Activated CD4-positive, alpha-beta T cell treated with anti-CD3 and anti-CD28 coated beads for 36 hours (primary cell): ENCODE results near the gene MCF2L. TPM values are rescaled to one million over a fixed set of nuclear protein-coding genes. Genes with fewer than 3 reads are reported as not detected.

Experiments used
- ATAC-seq: fragments of 200-7000 bp; cut with Tn5 transposase; one replicate; pipeline ENCODE4 v1.10.0; 2021; ENCODE audit warnings: mild to moderate bottlenecking, moderate library complexity
- CTCF ChIA-PET: fragments of 350-600 bp; sonication (Branson Sonifier 250); formaldehyde crosslinking; loops from one replicate; lab custom pipeline; 2021; ENCODE audit warnings: antibody characterized with exemption; lab: Charles Lee
- POLR2A ChIA-PET: fragments of 350-600 bp; sonication (Branson Sonifier 250); formaldehyde crosslinking; loops from one replicate; lab custom pipeline; 2021; ENCODE audit warnings: antibody characterized with exemption, inconsistent platforms; lab: Charles Lee
- DNase-seq: peaks from one replicate; pipeline ENCODE4 v3.0.0-alpha.2; 2020
- H3K27ac Mint-ChIP-seq: one replicate; pipeline ENCODE4 v1.8.0; 2021; ENCODE audit warnings: mixed read lengths
- H3K27me3 Mint-ChIP-seq: one replicate; pipeline ENCODE4 v1.8.0; 2021; ENCODE audit warnings: mixed read lengths
- H3K36me3 Mint-ChIP-seq: one replicate; pipeline ENCODE4 v1.8.0; 2021; ENCODE audit warnings: low read depth, mixed read lengths
- H3K4me1 Mint-ChIP-seq: one replicate; pipeline ENCODE4 v1.8.0; 2021; ENCODE audit warnings: mixed read lengths
- H3K4me3 Mint-ChIP-seq: one replicate; pipeline ENCODE4 v1.8.0; 2021; ENCODE audit warnings: mild to moderate bottlenecking, moderate library complexity, mixed read lengths
- H3K9me3 Mint-ChIP-seq: one replicate; pipeline ENCODE4 v1.8.0; 2021; ENCODE audit warnings: low read depth, mixed read lengths
- intact Hi-C, 2 experiments: fragments of 100-400 bp; cut with DNase I in 1 of 2; cut with micrococcal nuclease in 1 of 2; formaldehyde crosslinking; loops; one replicate each; pipeline versions ENCODE4 v1.14.2 to v1.15.1; 2022 to 2024; cut with DNase I, micrococcal nuclease
- total RNA-seq, 2 experiments: library from RNA; stranded (reverse); gene quantifications; one replicate each; pipeline ENCODE4 v1.2.3, GENCODE V29; 2021

The MCF2L gene
- total RNA-seq, 2 experiments from 2014 or later: 8.4 to 8.7 TPM

GRCh38 chr13:113002913-113003290 is 33.9 kb downstream of the MCF2L start:
- H3K36me3 Mint-ChIP-seq: peaks cover 2% of the 10 kb centered on the region

DNA sequence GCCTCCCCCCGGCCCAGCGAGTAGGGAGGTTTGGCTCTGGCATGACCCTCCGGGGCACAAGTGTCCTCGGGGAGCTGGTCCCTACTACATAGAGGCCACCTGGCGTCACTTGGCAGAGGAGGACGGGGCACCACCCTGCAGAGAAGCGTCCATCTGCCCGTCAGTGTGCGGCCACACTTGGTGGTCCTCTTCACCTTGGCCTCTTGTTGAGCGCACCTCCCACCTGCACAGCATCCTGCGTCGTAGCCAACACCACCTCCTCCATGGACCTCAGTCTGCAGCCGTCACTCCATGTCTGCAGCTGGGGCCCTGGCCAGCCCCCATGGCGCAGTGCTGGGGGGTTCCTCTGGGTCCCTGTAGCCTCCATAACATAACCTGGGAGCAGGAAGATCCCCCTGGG is 35.1 kb downstream of the MCF2L start:
- ChIA-PET CTCF (no interaction called here), POLR2A (no interaction called here)
- peaks cover 2% of the 10 kb centered on the region for H3K36me3 Mint-ChIP-seq
- intact Hi-C loops: no loop called here
- peaks cover 11% of the 10 kb centered on the region for H3K4me1 Mint-ChIP-seq
- no peak overlapping the region for H3K4me3 Mint-ChIP-seq
- DNase-seq (no peak), ATAC-seq (no peak)
- H3K9me3 Mint-ChIP-seq: no peaks in the 10 kb centered on the region
- no peak overlapping the region for H3K27ac Mint-ChIP-seq
- no peaks in the 10 kb centered on the region for H3K27me3 Mint-ChIP-seq

More at GRCh38 chr13:113002913-113003290, 33.9 kb downstream of the MCF2L start:
- Mint-ChIP-seq H3K4me1 (peaks cover 11% of the 10 kb centered on the region), H3K27me3 (no peaks in the 10 kb centered on the region), H3K27ac (no peak overlapping the region), H3K9me3 (no peaks in the 10 kb centered on the region), H3K4me3 (no peak overlapping the region)
- CTCF ChIA-PET: interaction anchor here (0.6 kb wide), 1 partner anchor 38 kb away, joined by 3 read pairs; no protein-coding TSS in a partner anchor
- no peak for DNase-seq
- ATAC-seq: no peak
- POLR2A ChIA-PET: no interaction called here
- intact Hi-C loops: no loop called here

- DNase-seq: peak; percentile 32
- no peak for ATAC-seq
- Mint-ChIP-seq H3K9me3 (no peaks in the 10 kb centered on the region), H3K4me3 (peak overlapping the region; percentile 7), H3K27me3 (no peaks in the 10 kb centered on the region), H3K4me1 (peaks cover 11% of the 10 kb centered on the region), H3K36me3 (peaks cover 2% of the 10 kb centered on the region), H3K27ac (peak overlapping the region; percentile 59)
- ChIA-PET POLR2A (no interaction called here), CTCF (interaction anchor here (1.2 kb wide), 1 partner anchor 62 kb away, joined by 5 read pairs; no protein-coding TSS in a partner anchor)
- intact Hi-C loops: no loop called here
Measured at GRCh38 chr13:113005076-113005865, 36.3 kb downstream of the MCF2L start.

- Mint-ChIP-seq H3K4me1 (peaks cover 11% of the 10 kb centered on the region), H3K27ac (no peak overlapping the region), H3K27me3 (no peaks in the 10 kb centered on the region), H3K36me3 (peaks cover 2% of the 10 kb centered on the region), H3K9me3 (no peaks in the 10 kb centered on the region), H3K4me3 (no peak overlapping the region)
- intact Hi-C loops: no loop called here
- POLR2A ChIA-PET: no interaction called here
- CTCF ChIA-PET: interaction anchor here (1.2 kb wide), 1 partner anchor 63 kb away, joined by 5 read pairs; no protein-coding TSS in a partner anchor
- ATAC-seq: no peak
- DNase-seq: no peak
Measured at GRCh38 chr13:113005997-113006396, 37.0 kb downstream of the MCF2L start.

DNA sequence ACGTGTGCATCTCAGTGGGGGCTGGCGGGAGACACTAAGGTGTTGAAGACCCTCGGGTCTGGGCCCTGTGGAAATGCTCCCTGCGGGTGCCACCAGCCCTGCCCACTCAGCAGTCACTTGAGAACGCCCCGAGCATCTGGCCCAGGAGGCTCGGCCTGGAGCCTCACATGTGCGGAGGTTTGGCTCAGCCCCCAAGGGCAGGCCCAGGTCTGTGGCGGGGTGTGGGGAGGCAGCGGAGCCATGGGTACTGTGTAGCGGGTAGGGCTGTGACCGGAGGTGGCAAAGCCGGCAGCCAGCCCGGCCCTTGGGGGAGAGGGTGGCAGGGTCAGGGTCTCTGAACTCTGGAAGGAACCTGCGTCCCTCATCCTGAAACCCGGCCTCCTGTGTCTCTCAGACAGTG is 37.6 kb downstream of the MCF2L start:
- H3K36me3 Mint-ChIP-seq: peaks cover 2% of the 10 kb centered on the region
- DNase-seq (no peak), ATAC-seq (no peak)
- no peak overlapping the region for H3K27ac Mint-ChIP-seq
- H3K4me1 Mint-ChIP-seq: peaks cover 9% of the 10 kb centered on the region
- ChIA-PET POLR2A (no interaction called here), CTCF (interaction anchor here (1.2 kb wide), 1 partner anchor 64 kb away, joined by 5 read pairs; no protein-coding TSS in a partner anchor)
- no peaks in the 10 kb centered on the region for H3K9me3 Mint-ChIP-seq
- intact Hi-C loops: no loop called here
- no peaks in the 10 kb centered on the region for H3K27me3 Mint-ChIP-seq
- no peak overlapping the region for H3K4me3 Mint-ChIP-seq

DNA sequence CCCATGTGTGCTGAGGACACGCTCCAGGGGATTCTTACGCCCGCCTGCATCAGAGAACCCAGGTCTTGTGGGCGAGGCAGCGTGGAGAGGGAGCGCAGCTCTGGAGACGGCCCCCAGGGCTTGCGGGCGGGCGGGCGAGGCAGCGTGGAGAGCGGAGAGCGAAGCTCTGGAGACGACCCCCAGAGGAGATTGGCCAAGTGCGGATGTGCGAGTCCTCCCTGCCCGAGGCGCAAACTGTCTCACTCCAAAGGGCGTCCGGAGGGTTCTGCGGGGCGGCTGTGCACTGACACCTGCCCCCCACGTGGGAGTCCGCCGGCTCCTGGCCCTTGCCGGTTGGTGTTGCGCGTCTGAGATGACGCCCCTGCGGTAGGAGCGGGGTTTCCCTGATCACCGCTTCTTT is 39.8 kb downstream of the MCF2L start:
- CTCF ChIA-PET: no interaction called here
- Mint-ChIP-seq H3K4me3 (no peak overlapping the region), H3K4me1 (peaks cover 9% of the 10 kb centered on the region), H3K27me3 (no peaks in the 10 kb centered on the region), H3K27ac (no peak overlapping the region), H3K36me3 (peaks cover 2% of the 10 kb centered on the region), H3K9me3 (no peaks in the 10 kb centered on the region)
- POLR2A ChIA-PET: no interaction called here
- no peak for DNase-seq
- intact Hi-C loops: no loop called here
- ATAC-seq: no peak

- H3K27ac Mint-ChIP-seq: no peak overlapping the region
- no peaks in the 10 kb centered on the region for H3K9me3 Mint-ChIP-seq
- no peak overlapping the region for H3K4me3 Mint-ChIP-seq
- CTCF ChIA-PET: no interaction called here
- intact Hi-C loops: no loop called here
- POLR2A ChIA-PET: no interaction called here
- no peaks in the 10 kb centered on the region for H3K27me3 Mint-ChIP-seq
- peaks cover 9% of the 10 kb centered on the region for H3K4me1 Mint-ChIP-seq
- H3K36me3 Mint-ChIP-seq: peaks cover 2% of the 10 kb centered on the region
- no peak for DNase-seq
- no peak for ATAC-seq
Measured at GRCh38 chr13:113009743-113010509, 40.9 kb downstream of the MCF2L start.

DNA sequence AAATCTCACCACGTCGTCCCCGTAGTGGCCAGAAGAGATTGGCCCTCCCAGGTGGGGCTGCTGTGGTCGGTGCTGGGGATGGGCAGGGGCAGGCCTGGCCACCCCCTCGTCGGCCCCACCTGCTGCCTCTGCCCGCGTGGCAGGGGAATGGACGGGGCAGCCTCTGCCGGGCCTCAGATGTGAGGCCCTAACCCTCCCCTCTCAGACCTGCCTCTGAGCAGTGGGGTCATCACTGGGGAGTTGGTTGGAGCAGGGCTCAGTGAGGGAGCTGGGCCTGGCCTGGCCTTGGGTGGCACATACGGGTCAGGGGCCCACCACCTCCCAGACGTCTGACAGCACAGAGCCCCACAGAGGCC is 41.5 kb downstream of the MCF2L start:
- H3K4me3 Mint-ChIP-seq: no peak overlapping the region
- POLR2A ChIA-PET: no interaction called here
- peaks cover 1% of the 10 kb centered on the region for H3K36me3 Mint-ChIP-seq
- H3K27ac Mint-ChIP-seq: no peak overlapping the region
- DNase-seq (no peak), ATAC-seq (no peak)
- H3K27me3 Mint-ChIP-seq: no peaks in the 10 kb centered on the region
- no peaks in the 10 kb centered on the region for H3K9me3 Mint-ChIP-seq
- peaks cover 7% of the 10 kb centered on the region for H3K4me1 Mint-ChIP-seq
- CTCF ChIA-PET: interaction anchor here (0.6 kb wide), 1 partner anchor 130 kb away, joined by 3 read pairs; no protein-coding TSS in a partner anchor
- intact Hi-C loops: no loop called here

GRCh38 chr13:113013303-113013702 is 44.3 kb downstream of the MCF2L start:
- Mint-ChIP-seq H3K36me3 (no peaks in the 10 kb centered on the region), H3K4me3 (no peak overlapping the region), H3K27ac (no peak overlapping the region), H3K4me1 (peaks cover 5% of the 10 kb centered on the region), H3K27me3 (no peaks in the 10 kb centered on the region), H3K9me3 (no peaks in the 10 kb centered on the region)
- ATAC-seq (no peak), DNase-seq (no peak)
- CTCF ChIA-PET: no interaction called here
- POLR2A ChIA-PET: no interaction called here
- intact Hi-C loops: no loop called here

- DNase-seq (no peak), ATAC-seq (no peak)
- Mint-ChIP-seq H3K4me1 (peaks cover 5% of the 10 kb centered on the region), H3K27ac (no peak overlapping the region), H3K9me3 (no peaks in the 10 kb centered on the region), H3K27me3 (no peaks in the 10 kb centered on the region), H3K36me3 (no peaks in the 10 kb centered on the region), H3K4me3 (no peak overlapping the region)
- ChIA-PET POLR2A (no interaction called here), CTCF (no interaction called here)
- intact Hi-C loops: no loop called here
Measured at GRCh38 chr13:113013878-113014751, 45.1 kb downstream of the MCF2L start.
